Measurements from ENCODE around the gene POU4F3.

Gene POU4F3

DNA sequence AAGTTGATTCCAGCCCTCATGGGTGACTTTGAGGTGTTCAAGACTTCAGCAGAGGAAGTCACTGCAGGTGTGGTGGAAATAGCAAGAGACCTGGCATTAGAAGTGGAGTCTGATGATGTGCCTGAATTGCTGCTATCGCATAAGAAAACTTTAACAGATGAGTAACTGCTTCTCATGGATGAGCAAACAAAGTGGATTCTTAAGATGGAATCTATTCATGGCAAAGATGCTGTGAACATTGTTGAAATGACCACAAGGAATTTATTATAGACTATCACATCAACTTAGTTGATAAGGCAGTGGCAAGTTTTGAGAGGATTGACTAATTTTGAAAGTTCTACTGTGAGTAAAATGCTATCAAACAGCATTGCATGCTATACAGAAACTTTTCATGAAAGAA, 17.1 kb upstream of the POU4F3 start:
- no peak for DNase-seq
- TF ChIP-seq, protein P1, sequence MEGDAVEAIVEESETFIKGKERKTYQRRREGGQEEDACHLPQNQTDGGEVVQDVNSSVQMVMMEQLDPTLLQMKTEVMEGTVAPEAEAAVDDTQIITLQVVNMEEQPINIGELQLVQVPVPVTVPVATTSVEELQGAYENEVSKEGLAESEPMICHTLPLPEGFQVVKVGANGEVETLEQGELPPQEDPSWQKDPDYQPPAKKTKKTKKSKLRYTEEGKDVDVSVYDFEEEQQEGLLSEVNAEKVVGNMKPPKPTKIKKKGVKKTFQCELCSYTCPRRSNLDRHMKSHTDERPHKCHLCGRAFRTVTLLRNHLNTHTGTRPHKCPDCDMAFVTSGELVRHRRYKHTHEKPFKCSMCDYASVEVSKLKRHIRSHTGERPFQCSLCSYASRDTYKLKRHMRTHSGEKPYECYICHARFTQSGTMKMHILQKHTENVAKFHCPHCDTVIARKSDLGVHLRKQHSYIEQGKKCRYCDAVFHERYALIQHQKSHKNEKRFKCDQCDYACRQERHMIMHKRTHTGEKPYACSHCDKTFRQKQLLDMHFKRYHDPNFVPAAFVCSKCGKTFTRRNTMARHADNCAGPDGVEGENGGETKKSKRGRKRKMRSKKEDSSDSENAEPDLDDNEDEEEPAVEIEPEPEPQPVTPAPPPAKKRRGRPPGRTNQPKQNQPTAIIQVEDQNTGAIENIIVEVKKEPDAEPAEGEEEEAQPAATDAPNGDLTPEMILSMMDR (IDR thresholded peaks at IDR 0.05; ENCODE audit: low read depth, low read length): no peak
- H3K4me1 ChIP-seq: no peaks in the 10 kb centered on the region
- peaks cover 6% of the 10 kb centered on the region for H3K27me3 ChIP-seq
- no peaks in the 10 kb centered on the region for H3K9me3 ChIP-seq
- H3K4me3 ChIP-seq (ENCODE audit: low read depth, low read length): no peak overlapping the region
- no peaks in the 10 kb centered on the region for H3K36me3 ChIP-seq

DNA sequence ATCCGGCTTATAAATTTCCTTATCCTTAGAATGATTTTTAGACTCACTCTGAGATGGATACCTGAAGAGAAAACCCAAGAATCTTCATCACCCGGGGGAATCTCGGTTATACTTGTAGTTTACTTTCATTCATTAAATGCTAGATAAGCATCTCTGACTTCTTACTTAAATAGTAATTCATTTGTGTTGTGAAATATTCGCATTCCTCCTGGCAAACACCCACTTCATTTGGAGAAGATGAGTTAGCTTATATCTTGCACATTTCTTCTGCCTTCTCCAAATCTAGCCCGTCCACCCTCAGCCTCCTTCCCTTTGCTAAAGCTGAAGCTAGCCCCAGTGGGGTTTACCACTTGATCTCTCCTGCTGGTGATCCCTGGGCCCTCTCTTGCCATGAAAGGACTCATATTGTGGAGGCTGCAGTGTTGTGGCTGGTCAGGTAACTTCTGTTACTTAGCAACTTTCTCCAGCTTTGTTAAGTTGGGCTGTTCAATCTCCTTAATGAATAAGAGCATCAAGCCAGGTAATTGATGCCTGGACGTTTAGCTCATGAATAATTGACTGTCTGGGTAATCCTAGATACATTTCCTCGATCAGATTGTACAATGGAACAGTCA, 11.3 kb upstream of the POU4F3 start:
- TF ChIP-seq, protein P1 (IDR thresholded peaks at IDR 0.05; ENCODE audit: low read depth, low read length): no peak
- Histone ChIP-seq H3K27me3 (peaks cover 15% of the 10 kb centered on the region), H3K36me3 (no peaks in the 10 kb centered on the region), H3K9me3 (no peaks in the 10 kb centered on the region), H3K4me3 (ENCODE audit: low read depth, low read length) (no peak overlapping the region), H3K4me1 (no peaks in the 10 kb centered on the region)
- DNase-seq: no peak

DNA sequence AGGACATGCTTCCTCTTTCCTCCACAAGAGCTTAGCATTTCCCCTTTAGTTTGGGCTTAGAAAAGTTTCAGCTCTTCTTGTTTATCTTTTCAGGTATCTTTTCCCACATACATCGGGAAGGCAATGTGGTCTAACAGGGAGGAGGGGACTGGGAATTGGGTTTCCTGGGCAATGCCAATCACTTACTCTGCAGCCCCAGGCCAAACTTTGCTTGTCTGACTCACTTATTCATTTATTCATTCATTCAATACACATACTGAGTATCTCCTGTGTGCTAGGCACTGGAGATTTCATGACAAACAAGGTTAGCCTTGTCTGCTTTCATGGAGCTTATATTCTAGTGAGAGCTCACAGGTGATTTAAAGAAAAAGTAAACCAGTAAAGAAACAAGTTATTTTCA, 10.7 kb upstream of the POU4F3 start:
- Histone ChIP-seq H3K4me3 (ENCODE audit: low read depth, low read length) (no peak overlapping the region), H3K9me3 (no peaks in the 10 kb centered on the region), H3K27me3 (peaks cover 20% of the 10 kb centered on the region), H3K36me3 (no peaks in the 10 kb centered on the region), H3K4me1 (no peaks in the 10 kb centered on the region)
- no peak for DNase-seq
- TF ChIP-seq, protein P1 (IDR thresholded peaks at IDR 0.05; ENCODE audit: low read depth, low read length): no peak

DNA sequence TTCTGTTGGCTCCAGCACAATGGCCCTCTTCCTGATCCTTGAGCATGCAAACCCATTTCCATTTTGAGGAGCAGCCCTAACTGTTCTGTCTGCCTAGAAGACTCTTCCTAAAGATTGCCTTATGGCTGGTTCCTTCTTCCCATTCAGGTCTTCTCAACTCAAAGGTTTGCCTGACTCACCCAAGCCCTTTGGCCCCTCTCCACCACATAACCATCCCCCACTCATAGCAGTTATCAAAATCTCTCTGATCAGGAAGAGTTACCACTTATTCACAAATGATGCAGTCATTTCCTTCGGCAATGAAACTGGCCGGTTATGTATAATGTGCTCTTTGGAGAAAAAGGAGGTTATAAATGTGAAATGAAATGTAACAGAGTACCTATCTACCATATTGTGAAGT, 8.9 kb upstream of the POU4F3 start:
- H3K9me3 ChIP-seq: no peaks in the 10 kb centered on the region
- DNase-seq: no peak
- no peaks in the 10 kb centered on the region for H3K4me1 ChIP-seq
- H3K36me3 ChIP-seq: no peaks in the 10 kb centered on the region
- H3K4me3 ChIP-seq (ENCODE audit: low read depth, low read length): no peak overlapping the region
- H3K27me3 ChIP-seq: peaks cover 37% of the 10 kb centered on the region
- TF ChIP-seq, protein P1 (IDR thresholded peaks at IDR 0.05; ENCODE audit: low read depth, low read length): no peak

DNA sequence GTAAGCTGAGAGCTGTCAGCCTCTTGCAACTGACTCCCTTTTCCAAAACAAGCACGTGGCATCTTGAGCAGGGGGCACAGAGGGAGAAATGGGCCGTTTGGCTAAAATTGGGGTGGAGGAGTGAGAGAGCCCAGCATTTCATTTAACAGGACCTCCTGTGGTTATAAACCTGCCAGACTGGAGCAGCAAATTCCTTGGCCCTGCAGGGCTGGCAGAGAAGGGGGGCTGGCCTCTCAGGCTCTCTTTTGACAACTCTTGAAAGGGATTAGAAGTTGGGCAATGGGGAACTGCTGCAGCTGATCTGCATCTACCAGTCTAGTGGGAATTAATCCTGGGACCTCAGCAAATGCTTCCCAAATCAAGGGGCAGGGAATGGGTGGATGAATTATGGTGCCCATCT, 7.2 kb upstream of the POU4F3 start:
- H3K27me3 ChIP-seq: peaks cover 49% of the 10 kb centered on the region
- no peaks in the 10 kb centered on the region for H3K9me3 ChIP-seq
- TF ChIP-seq, protein P1 (IDR thresholded peaks at IDR 0.05; ENCODE audit: low read depth, low read length): no peak
- H3K4me1 ChIP-seq: no peaks in the 10 kb centered on the region
- H3K4me3 ChIP-seq (ENCODE audit: low read depth, low read length): no peak overlapping the region
- no peaks in the 10 kb centered on the region for H3K36me3 ChIP-seq
- no peak for DNase-seq

DNA sequence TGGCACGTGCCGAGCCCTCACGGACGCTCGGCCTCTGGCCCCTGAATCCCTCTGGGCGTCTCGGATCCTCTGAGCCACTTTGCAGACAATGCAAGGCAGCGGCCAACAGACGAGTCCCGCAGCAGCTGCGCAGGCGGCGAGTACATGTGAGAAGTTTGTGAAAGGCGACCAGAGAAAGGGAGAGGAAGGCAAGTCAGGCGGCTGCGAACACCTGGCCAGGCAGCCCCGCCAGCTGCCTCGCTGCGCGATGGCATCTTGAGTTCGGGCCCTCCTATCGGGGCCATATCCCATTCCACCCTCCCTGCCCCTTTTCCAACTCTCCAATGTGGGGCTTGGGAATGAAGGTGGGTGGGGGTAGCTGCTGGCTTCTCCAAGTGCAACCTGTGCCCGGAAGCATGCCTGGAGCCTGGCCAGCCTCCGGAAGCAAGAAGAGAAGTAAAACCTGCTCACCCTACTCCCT, 4.5 kb upstream of the POU4F3 start:
- Histone ChIP-seq H3K9me3 (no peaks in the 10 kb centered on the region), H3K36me3 (no peaks in the 10 kb centered on the region), H3K4me1 (no peaks in the 10 kb centered on the region), H3K27me3 (peaks cover 72% of the 10 kb centered on the region), H3K4me3 (ENCODE audit: low read depth, low read length) (no peak overlapping the region)
- DNase-seq: no peak
- TF ChIP-seq, protein P1 (IDR thresholded peaks at IDR 0.05; ENCODE audit: low read depth, low read length): no peak
